ENCODE data around the gene CNTNAP3.
"Not testable (repeated sequence)": the region's sequence is repeated elsewhere in the genome, so short reads cannot be mapped to it uniquely, and the experiment has no call there.

GRCh38 chr9:39042352-39042803, 245.6 kb downstream of the CNTNAP3 start:
- TF ChIP-seq POLR2A, CTCF (IDR thresholded peaks at IDR 0.05): not testable (repeated sequence)
